GM12878 (cell line): ENCODE measurements around the gene DNAH11. TPM values are rescaled to one million over a fixed set of nuclear protein-coding genes. Genes with fewer than 3 reads are reported as not detected.

Experiments
- ATAC-seq: fragments of 200-7000 bp; cut with Tn5 transposase; 3 replicates; pipeline ENCODE4 v1.9.1; 2020; ENCODE audit warnings: mild to moderate bottlenecking, moderate library complexity
- BruUV-seq: library from RNA; stranded (reverse); fragments of 400-500 nt; replicated peaks from 2 replicates; lab custom pipeline; 2021; lab: Mats Ljungman, UMichigan
- CTCF ChIA-PET: fragments of 300-600 bp; sonication (Branson Sonifier 250); formaldehyde crosslinking; extraction: SDS; loops from one replicate; lab custom pipeline; 2021; ENCODE audit warnings: inconsistent platforms; lab: Yijun Ruan, JAX
- POLR2A ChIA-PET: fragments of 350-600 bp; formaldehyde crosslinking; extraction: SDS; loops from one replicate; lab custom pipeline; 2021; ENCODE audit warnings: inconsistent platforms; lab: Charles Lee
- RAD21 ChIA-PET: fragments of 300-600 bp; sonication (Branson Sonifier 250); formaldehyde crosslinking; loops from one replicate; lab custom pipeline; 2023; ENCODE audit warnings: antibody characterized with exemption; ENCODE audit not compliant: unreplicated experiment; lab: Charles Lee
- SMC1A ChIA-PET: fragments of 300-600 bp; sonication (Branson Sonifier 250); formaldehyde crosslinking; loops from one replicate; lab custom pipeline; 2023; ENCODE audit not compliant: unreplicated experiment, uncharacterized antibody; lab: Charles Lee
- DNase-seq: peaks from one replicate; pipeline ENCODE4 v3.0.0-alpha.2; 2011; ENCODE audit warnings: low read depth, low spot score
- FAIRE-seq: peaks from 3 replicates; lab custom pipeline; 2011; peaks lifted over from hg19 to GRCh38; lab: Jason Lieb, UNC
- H2AFZ ChIP-seq: 2 replicates; pipeline ENCODE4 v1.6.0; 2011; ENCODE audit warnings: low read depth, low read length, control low read depth; ENCODE audit not compliant: control insufficient read depth
- H3K27ac ChIP-seq: 2 replicates; pipeline ENCODE4 v1.5.1; 2011; ENCODE audit warnings: control low read depth; ENCODE audit not compliant: control insufficient read depth, insufficient read depth
- H3K27me3 ChIP-seq, 2 experiments: replicated peaks in 1 of 2; 2 replicates each; pipeline versions ENCODE4 v1.6.0 to v1.6.1; 2011; ENCODE audit warnings: low read length in 1 of 2; ENCODE audit not compliant: control insufficient read depth in 2 of 2, insufficient read depth in 2 of 2
- H3K36me3 ChIP-seq, 2 experiments: 2 replicates each; pipeline ENCODE4 v1.5.1; 2011; ENCODE audit warnings: low read length in 1 of 2; ENCODE audit not compliant: control insufficient read depth in 2 of 2, insufficient read depth in 2 of 2
- H3K4me1 ChIP-seq: 2 replicates; pipeline ENCODE4 v1.6.1; 2011; ENCODE audit warnings: mild to moderate bottlenecking, low read length, moderate library complexity, mixed read lengths; ENCODE audit not compliant: control insufficient read depth, insufficient read depth
- H3K4me2 ChIP-seq: 2 replicates; pipeline ENCODE4 v1.6.0; 2011; ENCODE audit warnings: control low read depth; ENCODE audit not compliant: control insufficient read depth, insufficient read depth
- H3K4me3 ChIP-seq: fragments of 200-600 bp; sonication (generic); 2 replicates; pipeline ENCODE4 v1.5.1; 2016
- H3K79me2 ChIP-seq: 2 replicates; pipeline ENCODE4 v1.6.0; 2011; ENCODE audit warnings: low read length; ENCODE audit not compliant: control insufficient read depth, insufficient read depth
- H3K9ac ChIP-seq: 2 replicates; pipeline ENCODE4 v1.8.0; 2011; ENCODE audit warnings: low read length, control low read depth, mixed read lengths; ENCODE audit not compliant: control insufficient read depth, insufficient read depth
- H3K9me3 ChIP-seq: replicated peaks from 3 replicates; pipeline ENCODE4 v1.5.1; 2011; ENCODE audit warnings: mild to moderate bottlenecking, low read length; ENCODE audit not compliant: control insufficient read depth, insufficient read depth
- H4K20me1 ChIP-seq: 2 replicates; pipeline ENCODE4 v1.6.0; 2011; ENCODE audit not compliant: control insufficient read depth, insufficient read depth
- FOS ChIP-seq: IDR thresholded peaks from 3 replicates; pipeline ENCODE4 v1.6.1; 2011; ENCODE audit warnings: borderline replicate concordance; ENCODE audit not compliant: insufficient read length; ENCODE audit errors: extremely low read depth
- GATAD2B ChIP-seq: fragments of 450-650 bp; conservative IDR thresholded peaks from 2 replicates; pipeline ENCODE4 v1.6.1; 2017; ENCODE audit warnings: low read depth, mild to moderate bottlenecking, moderate library complexity
- JUND ChIP-seq: IDR thresholded peaks from 2 replicates; pipeline ENCODE4 v1.6.1; 2012; ENCODE audit warnings: low read depth, mild to moderate bottlenecking, low read length, improper control_type of control experiment, moderate library complexity
- MYB ChIP-seq: fragments of 150-350 bp; IDR thresholded peaks from 2 replicates; pipeline ENCODE4 v1.6.1; 2014; ENCODE audit warnings: mild to moderate bottlenecking, low read depth, low read length, borderline replicate concordance
- NFIC ChIP-seq: IDR thresholded peaks from 2 replicates; pipeline ENCODE4 v1.6.1; 2012; ENCODE audit warnings: low read depth, mild to moderate bottlenecking, inconsistent platforms, low read length, moderate library complexity
- PAX5 ChIP-seq: IDR thresholded peaks from 2 replicates; pipeline ENCODE4 v1.6.1; 2011; ENCODE audit warnings: low read depth, low read length, borderline replicate concordance
- POLR2AphosphoS5 ChIP-seq: IDR thresholded peaks from 2 replicates; pipeline ENCODE4 v1.6.1; 2011; ENCODE audit warnings: mild to moderate bottlenecking, low read length, inconsistent platforms
- RCOR1 ChIP-seq: conservative IDR thresholded peaks from 2 replicates; pipeline ENCODE4 v1.6.1; 2012; ENCODE audit warnings: low read depth, low read length, improper control_type of control experiment
- SMAD1 ChIP-seq: fragments of 450-650 bp; IDR thresholded peaks from 2 replicates; pipeline ENCODE4 v1.6.1; 2018; ENCODE audit warnings: mild to moderate bottlenecking, low read depth; ENCODE audit not compliant: partially characterized antibody
- STAT3 ChIP-seq: IDR thresholded peaks from 2 replicates; pipeline ENCODE4 v1.6.1; 2011; ENCODE audit warnings: low read depth, low read length, improper control_type of control experiment
- TARDBP ChIP-seq: IDR thresholded peaks from 2 replicates; pipeline ENCODE4 v1.6.1; 2016; ENCODE audit warnings: borderline replicate concordance
- ZNF384 ChIP-seq: IDR thresholded peaks from 2 replicates; pipeline ENCODE4 v1.6.1; 2012; ENCODE audit warnings: low read depth, mild to moderate bottlenecking, low read length, improper control_type of control experiment, borderline replicate concordance
- ZSCAN29 ChIP-seq: fragments of 450-650 bp; IDR thresholded peaks from 2 replicates; pipeline ENCODE4 v1.6.1; 2017; ENCODE audit warnings: mild to moderate bottlenecking, moderate library complexity
- WGBS: methylation state at CpG from one replicate; pipeline ENCODE4 v1.1.6; 2016; ENCODE audit warnings: low lambda C conversion rate; ENCODE audit not compliant: insufficient replicate concordance, insufficient coverage; ENCODE audit errors: missing lambda C conversion rate; 5-methylcytosine and 5-hydroxymethylcytosine counted together
- in situ Hi-C: fragments of 300-500 bp; cut with MboI; formaldehyde crosslinking; loops from 9 replicates; pipeline ENCODE4 v1.14.3; 2018; ENCODE audit warnings: mixed read lengths
- intact Hi-C: fragments of 100-400 bp; cut with micrococcal nuclease; formaldehyde crosslinking; loops from one replicate; pipeline ENCODE4 v1.14.2; 2022; ENCODE audit not compliant: unreplicated experiment
- polyA plus RNA-seq, 11 experiments: library from polyadenylated mRNA; depleted of rRNA in 4 of 11; unstranded in 6 of 11; stranded (reverse) in 5 of 11; fragments of >200 nt; fragmentation: Nextera tagmentation in 4 of 11; fragmentation: Illumina TruSeq in 1 of 11; extraction: Ambion mirVana in 4 of 11; extraction: Trizol in 1 of 11; gene quantifications; 1 replicate in 1 of 11; 2 replicates in 10 of 11; pipeline versions ENCODE4 v1.2.1 to v1.2.3, GENCODE V29; 2011 to 2016; ENCODE audit warnings: inconsistent platforms in 2 of 11, missing spikeins in 2 of 11, low read depth in 1 of 11
- total RNA-seq, 4 experiments: library from RNA; depleted of rRNA in 3 of 4; stranded (reverse); fragments of >200 nt in 3 of 4; fragmentation: Illumina TruSeq in 1 of 4; extraction: Trizol in 1 of 4; gene quantifications; 2 replicates each; pipeline versions ENCODE4 v1.2.1 to v1.2.3, GENCODE V29; 2013 to 2021
- TF ChIP-seq, protein P1 (sequence below): IDR thresholded peaks from 2 replicates; pipeline ENCODE4 v1.6.1; 2011; ENCODE audit warnings: borderline replicate concordance, low read depth, mild to moderate bottlenecking, moderate library complexity, mixed read lengths, low read length; ENCODE audit not compliant: insufficient read depth; ENCODE audit errors: extremely low read length

DNAH11 gene
- total and polyA plus RNA-seq, 10 of the 15 experiments (the other 5 are each of a cell fraction or from before 2014, with no cell fraction given): 0.03 to 0.56 (median 0.10) TPM

DNA sequence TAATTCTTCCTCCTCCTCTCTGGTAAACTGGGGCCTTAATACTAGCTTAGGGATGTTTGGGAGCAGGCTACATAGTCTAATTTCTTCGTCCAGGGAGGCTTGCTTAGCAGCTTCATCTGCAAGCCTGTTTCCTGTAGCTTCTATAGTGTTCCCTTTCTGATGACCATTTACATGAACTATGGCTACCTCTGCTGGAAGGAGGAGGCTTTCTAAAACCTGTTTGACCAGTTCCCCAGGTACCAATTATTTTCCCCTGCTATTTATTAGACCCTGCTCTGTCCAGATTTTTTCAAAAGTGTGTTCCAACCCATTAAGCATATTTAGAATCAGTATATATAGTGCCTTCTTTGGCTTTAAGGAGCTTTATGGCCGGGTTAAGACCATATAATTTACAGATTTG is 38.8 kb upstream of the DNAH11 start:
- BruUV-seq: no TSS peak
- FAIRE-seq (no peak), DNase-seq (no peak), ATAC-seq (no peak)
- intact Hi-C loops (no loop called here), in situ Hi-C loops (no loop called here)
- Histone ChIP-seq H3K79me2 (no peaks in the 10 kb centered on the region), H3K4me1 (no peaks in the 10 kb centered on the region), H3K27me3 (no peaks in the 10 kb centered on the region), H3K36me3 (peaks cover 5 to 7% of the 10 kb centered on the region in 2 experiments; a peak in 3 of 4 replicates), H4K20me1 (no peaks in the 10 kb centered on the region), H3K27ac (no peak overlapping the region), H3K4me2 (no peak overlapping the region), H3K4me3 (no peak overlapping the region), H3K9me3 (peaks cover 2% of the 10 kb centered on the region; the same call in 2 of the 3 replicates), H3K9ac (no peak overlapping the region), H2AFZ (no peak overlapping the region)
- WGBS: 92% methylated on average over 2 of the region's 2 CpGs
- TF ChIP-seq MYB (no peak), GATAD2B (no peak), NFIC (no peak), FOS (no peak), PAX5 (no peak), JUND (no peak), STAT3 (no peak), ZNF384 (no peak), ZSCAN29 (no peak), POLR2AphosphoS5 (no peak), SMAD1 (no peak), RCOR1 (no peak), TARDBP (no peak)
- TF ChIP-seq, protein P1, sequence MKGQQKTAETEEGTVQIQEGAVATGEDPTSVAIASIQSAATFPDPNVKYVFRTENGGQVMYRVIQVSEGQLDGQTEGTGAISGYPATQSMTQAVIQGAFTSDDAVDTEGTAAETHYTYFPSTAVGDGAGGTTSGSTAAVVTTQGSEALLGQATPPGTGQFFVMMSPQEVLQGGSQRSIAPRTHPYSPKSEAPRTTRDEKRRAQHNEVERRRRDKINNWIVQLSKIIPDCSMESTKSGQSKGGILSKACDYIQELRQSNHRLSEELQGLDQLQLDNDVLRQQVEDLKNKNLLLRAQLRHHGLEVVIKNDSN: no peak
- POLR2A ChIA-PET: interaction anchor here (0.6 kb wide), 1 partner anchor 30 kb away, joined by 3 read pairs; no protein-coding TSS in a partner anchor
- CTCF ChIA-PET: interaction anchor here (1.2 to 1.7 kb wide), 2 partner anchors 10 to 242 kb away, joined by 3 to 4 read pairs; no protein-coding TSS in a partner anchor
- RAD21 ChIA-PET: no interaction called here
- SMC1A ChIA-PET: interaction anchor here (1.1 to 1.4 kb wide), 3 partner anchors 9 to 247 kb away, joined by 3 read pairs; no protein-coding TSS in a partner anchor
